ENCODE results near the gene KCNH1. TPM values are rescaled to one million over a fixed set of nuclear protein-coding genes. Genes with fewer than 3 reads are reported as not detected.

KCNH1 gene
- total and polyA plus RNA-seq, 9 of the 15 experiments (the other 6 are each of a cell fraction or from before 2014, with no cell fraction given), result not detected

DNA sequence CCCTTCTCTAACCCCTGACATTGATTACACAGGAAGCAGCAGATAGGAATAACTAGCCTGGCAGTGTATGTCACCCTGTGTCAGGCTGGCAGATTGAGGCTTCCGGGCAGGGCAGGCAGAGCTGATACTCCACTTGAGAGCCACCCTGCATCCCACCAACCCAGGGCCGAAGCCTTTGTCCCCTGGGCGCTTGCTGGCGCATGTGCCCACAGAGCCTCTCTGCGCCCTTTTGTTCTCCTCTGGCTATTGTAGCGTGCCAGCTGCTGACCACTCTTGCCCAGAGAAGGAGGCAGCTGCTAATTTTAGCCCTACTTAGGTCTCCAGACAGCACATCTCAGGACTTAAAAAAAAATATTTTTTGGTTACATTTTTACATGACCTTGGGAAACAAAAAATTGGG is 500.3 kb downstream of the KCNH1 start (continued):
- TF ChIP-seq, protein P1, sequence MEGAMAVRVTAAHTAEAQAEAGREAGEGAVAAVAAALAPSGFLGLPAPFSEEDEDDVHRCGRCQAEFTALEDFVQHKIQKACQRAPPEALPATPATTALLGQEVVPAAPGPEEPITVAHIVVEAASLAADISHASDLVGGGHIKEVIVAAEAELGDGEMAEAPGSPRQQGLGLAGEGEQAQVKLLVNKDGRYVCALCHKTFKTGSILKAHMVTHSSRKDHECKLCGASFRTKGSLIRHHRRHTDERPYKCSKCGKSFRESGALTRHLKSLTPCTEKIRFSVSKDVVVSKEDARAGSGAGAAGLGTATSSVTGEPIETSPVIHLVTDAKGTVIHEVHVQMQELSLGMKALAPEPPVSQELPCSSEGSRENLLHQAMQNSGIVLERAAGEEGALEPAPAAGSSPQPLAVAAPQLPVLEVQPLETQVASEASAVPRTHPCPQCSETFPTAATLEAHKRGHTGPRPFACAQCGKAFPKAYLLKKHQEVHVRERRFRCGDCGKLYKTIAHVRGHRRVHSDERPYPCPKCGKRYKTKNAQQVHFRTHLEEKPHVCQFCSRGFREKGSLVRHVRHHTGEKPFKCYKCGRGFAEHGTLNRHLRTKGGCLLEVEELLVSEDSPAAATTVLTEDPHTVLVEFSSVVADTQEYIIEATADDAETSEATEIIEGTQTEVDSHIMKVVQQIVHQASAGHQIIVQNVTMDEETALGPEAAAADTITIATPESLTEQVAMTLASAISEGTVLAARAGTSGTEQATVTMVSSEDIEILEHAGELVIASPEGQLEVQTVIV (CRISPR knock-in tag; IDR thresholded peaks at IDR 0.05; ENCODE audit: borderline replicate concordance), result no peak
- TF ChIP-seq KDM5B (IDR thresholded peaks at IDR 0.05; ENCODE audit: insufficient replicate concordance, low read depth, low read length), result no peak

DNA sequence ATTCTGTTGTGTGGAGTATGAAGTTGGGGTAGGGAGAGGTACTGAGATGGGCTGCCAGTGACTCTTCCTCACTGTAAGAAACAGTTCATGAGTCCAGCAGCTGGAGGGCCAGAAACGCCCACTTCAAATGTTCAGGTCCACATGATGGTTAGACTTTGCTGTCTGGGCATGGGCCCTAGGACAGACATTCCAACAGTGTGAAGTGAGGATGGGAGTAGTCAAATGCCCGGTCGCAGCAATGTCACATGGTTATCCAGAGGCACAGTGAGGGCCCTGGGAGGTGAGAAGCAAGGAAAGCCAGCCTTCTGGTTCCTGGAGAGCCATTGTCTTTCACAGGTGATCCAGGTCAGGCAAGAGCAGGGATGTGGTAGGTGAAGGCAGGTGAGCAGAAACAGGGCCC is 500.8 kb downstream of the KCNH1 start:
- POLR2A ChIA-PET, result no interaction called here
- Histone ChIP-seq H2AFZ (ENCODE audit: low read depth, low read length) (no peak overlapping the region), H3K4me1 (replicated peaks in 1 of 2; ENCODE audit: control insufficient read depth in 2 of 2, insufficient read depth in 2 of 2, low read length in 2 of 2) (no peaks in the 10 kb centered on the region), H3K36me3 (ENCODE audit: control insufficient read depth, insufficient read depth, low read length) (no peaks in the 10 kb centered on the region), H3K27me3 (ENCODE audit: control insufficient read depth in 2 of 2, insufficient read depth in 2 of 2, low read length in 2 of 2) (no peaks in the 10 kb centered on the region; a peak in 1 of 5 replicates), H3K27ac (ENCODE audit: extremely low read depth, low read depth, low read length) (no peak overlapping the region), H3K4me2 (ENCODE audit: insufficient read depth, low read length) (no peak overlapping the region), H3K9ac (ENCODE audit: insufficient read depth in 1 of 2, low read depth in 2 of 2, low read length in 2 of 2) (no peak overlapping the region), H3K9me1 (ENCODE audit: control insufficient read depth, insufficient read depth, low read length) (no peaks in the 10 kb centered on the region), H3K4me3 (no peak overlapping the region), H3K9me3 (replicated peaks; ENCODE audit: control insufficient read depth, insufficient read depth, low read depth, low read length) (no peaks in the 10 kb centered on the region), H4K20me1 (replicated peaks; ENCODE audit: control insufficient read depth, insufficient read depth, low read length) (no peaks in the 10 kb centered on the region), H3K79me2 (ENCODE audit: control insufficient read depth, insufficient read depth, low read length) (no peaks in the 10 kb centered on the region)
- WGBS (ENCODE audit: insufficient coverage, low coverage, missing lambda C conversion rate), result 0% methylated on average over 3 of the region's 3 CpGs
- FAIRE-seq (no peak), ATAC-seq (no peak), DNase-seq (ENCODE audit: extremely low read depth in 1 of 4, low spot score in 3 of 4) (no peak)
- intact Hi-C loops (cut with micrococcal nuclease) (no loop called here), in situ Hi-C loops (cut with MboI) (no loop called here)
- CTCF ChIA-PET (ENCODE audit: low intra/inter-chr PET ratio), result no interaction called here
- BruUV-seq (replicated peaks), result no TSS peak
- TF ChIP-seq, protein P2, sequence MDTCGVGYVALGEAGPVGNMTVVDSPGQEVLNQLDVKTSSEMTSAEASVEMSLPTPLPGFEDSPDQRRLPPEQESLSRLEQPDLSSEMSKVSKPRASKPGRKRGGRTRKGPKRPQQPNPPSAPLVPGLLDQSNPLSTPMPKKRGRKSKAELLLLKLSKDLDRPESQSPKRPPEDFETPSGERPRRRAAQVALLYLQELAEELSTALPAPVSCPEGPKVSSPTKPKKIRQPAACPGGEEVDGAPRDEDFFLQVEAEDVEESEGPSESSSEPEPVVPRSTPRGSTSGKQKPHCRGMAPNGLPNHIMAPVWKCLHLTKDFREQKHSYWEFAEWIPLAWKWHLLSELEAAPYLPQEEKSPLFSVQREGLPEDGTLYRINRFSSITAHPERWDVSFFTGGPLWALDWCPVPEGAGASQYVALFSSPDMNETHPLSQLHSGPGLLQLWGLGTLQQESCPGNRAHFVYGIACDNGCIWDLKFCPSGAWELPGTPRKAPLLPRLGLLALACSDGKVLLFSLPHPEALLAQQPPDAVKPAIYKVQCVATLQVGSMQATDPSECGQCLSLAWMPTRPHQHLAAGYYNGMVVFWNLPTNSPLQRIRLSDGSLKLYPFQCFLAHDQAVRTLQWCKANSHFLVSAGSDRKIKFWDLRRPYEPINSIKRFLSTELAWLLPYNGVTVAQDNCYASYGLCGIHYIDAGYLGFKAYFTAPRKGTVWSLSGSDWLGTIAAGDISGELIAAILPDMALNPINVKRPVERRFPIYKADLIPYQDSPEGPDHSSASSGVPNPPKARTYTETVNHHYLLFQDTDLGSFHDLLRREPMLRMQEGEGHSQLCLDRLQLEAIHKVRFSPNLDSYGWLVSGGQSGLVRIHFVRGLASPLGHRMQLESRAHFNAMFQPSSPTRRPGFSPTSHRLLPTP (IDR thresholded peaks at IDR 0.05; ENCODE audit: borderline replicate concordance, extremely low read depth, insufficient read length), result no peak
- TF ChIP-seq CHCHD3 (CRISPR knock-in tag; IDR thresholded peaks at IDR 0.05), result no peak
- no peak for TF ChIP-seq HNRNPUL1 (IDR thresholded peaks at IDR 0.05; ENCODE audit: low read length)
- no peak for TF ChIP-seq ZC3H8 (IDR thresholded peaks at IDR 0.05)
- no peak for TF ChIP-seq NFE2 (IDR thresholded peaks at IDR 0.05; ENCODE audit: low read depth)
- TF ChIP-seq, protein P3, sequence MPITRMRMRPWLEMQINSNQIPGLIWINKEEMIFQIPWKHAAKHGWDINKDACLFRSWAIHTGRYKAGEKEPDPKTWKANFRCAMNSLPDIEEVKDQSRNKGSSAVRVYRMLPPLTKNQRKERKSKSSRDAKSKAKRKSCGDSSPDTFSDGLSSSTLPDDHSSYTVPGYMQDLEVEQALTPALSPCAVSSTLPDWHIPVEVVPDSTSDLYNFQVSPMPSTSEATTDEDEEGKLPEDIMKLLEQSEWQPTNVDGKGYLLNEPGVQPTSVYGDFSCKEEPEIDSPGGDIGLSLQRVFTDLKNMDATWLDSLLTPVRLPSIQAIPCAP (CRISPR knock-in tag; IDR thresholded peaks at IDR 0.05; ENCODE audit: borderline replicate concordance), result no peak
- no peak for TF ChIP-seq ETV6 (IDR thresholded peaks at IDR 0.05; ENCODE audit: borderline replicate concordance in 1 of 2, low read depth in 2 of 2, low read length in 1 of 2)
- TF ChIP-seq ETV6 (CRISPR knock-in tag; IDR thresholded peaks at IDR 0.05; ENCODE audit: borderline replicate concordance), result no peak
- TF ChIP-seq, protein P4, sequence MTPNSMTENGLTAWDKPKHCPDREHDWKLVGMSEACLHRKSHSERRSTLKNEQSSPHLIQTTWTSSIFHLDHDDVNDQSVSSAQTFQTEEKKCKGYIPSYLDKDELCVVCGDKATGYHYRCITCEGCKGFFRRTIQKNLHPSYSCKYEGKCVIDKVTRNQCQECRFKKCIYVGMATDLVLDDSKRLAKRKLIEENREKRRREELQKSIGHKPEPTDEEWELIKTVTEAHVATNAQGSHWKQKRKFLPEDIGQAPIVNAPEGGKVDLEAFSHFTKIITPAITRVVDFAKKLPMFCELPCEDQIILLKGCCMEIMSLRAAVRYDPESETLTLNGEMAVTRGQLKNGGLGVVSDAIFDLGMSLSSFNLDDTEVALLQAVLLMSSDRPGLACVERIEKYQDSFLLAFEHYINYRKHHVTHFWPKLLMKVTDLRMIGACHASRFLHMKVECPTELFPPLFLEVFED (CRISPR knock-in tag; conservative IDR thresholded peaks at IDR 0.05), result no peak
- no peak for TF ChIP-seq YBX1 (IDR thresholded peaks at IDR 0.05)
